ENCODE data around the gene CDH11. TPM values are rescaled to one million over a fixed set of nuclear protein-coding genes. Genes with fewer than 3 reads are reported as not detected.

Gene CDH11
- total and polyA plus RNA-seq, 10 of the 15 experiments (the other 5 are each of a cell fraction or from before 2014, with no cell fraction given): 0.31 to 9.7 (median 0.87) TPM

- TF ChIP-seq NR2C2 (IDR thresholded peaks at IDR 0.05; ENCODE audit: borderline replicate concordance, control insufficient read depth, insufficient read length, low read depth): no peak
- TF ChIP-seq, protein P1, sequence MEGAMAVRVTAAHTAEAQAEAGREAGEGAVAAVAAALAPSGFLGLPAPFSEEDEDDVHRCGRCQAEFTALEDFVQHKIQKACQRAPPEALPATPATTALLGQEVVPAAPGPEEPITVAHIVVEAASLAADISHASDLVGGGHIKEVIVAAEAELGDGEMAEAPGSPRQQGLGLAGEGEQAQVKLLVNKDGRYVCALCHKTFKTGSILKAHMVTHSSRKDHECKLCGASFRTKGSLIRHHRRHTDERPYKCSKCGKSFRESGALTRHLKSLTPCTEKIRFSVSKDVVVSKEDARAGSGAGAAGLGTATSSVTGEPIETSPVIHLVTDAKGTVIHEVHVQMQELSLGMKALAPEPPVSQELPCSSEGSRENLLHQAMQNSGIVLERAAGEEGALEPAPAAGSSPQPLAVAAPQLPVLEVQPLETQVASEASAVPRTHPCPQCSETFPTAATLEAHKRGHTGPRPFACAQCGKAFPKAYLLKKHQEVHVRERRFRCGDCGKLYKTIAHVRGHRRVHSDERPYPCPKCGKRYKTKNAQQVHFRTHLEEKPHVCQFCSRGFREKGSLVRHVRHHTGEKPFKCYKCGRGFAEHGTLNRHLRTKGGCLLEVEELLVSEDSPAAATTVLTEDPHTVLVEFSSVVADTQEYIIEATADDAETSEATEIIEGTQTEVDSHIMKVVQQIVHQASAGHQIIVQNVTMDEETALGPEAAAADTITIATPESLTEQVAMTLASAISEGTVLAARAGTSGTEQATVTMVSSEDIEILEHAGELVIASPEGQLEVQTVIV (IDR thresholded peaks at IDR 0.05; ENCODE audit: borderline replicate concordance, partially characterized antibody): no peak
- TF ChIP-seq NR2F1 (conservative IDR thresholded peaks at IDR 0.05): no peak
- no peak for TF ChIP-seq CHD2 (IDR thresholded peaks at IDR 0.05; ENCODE audit: borderline replicate concordance, low read depth, low read length)
- no peak for TF ChIP-seq EGR1 (IDR thresholded peaks at IDR 0.05; ENCODE audit: borderline replicate concordance in 1 of 2, low read depth in 2 of 2, low read length in 2 of 2)
- no peak for TF ChIP-seq GATAD2B (conservative IDR thresholded peaks at IDR 0.05; ENCODE audit: low read depth)
- no peak for TF ChIP-seq RELB (IDR thresholded peaks at IDR 0.05; ENCODE audit: low read depth)
- TF ChIP-seq, protein P2, sequence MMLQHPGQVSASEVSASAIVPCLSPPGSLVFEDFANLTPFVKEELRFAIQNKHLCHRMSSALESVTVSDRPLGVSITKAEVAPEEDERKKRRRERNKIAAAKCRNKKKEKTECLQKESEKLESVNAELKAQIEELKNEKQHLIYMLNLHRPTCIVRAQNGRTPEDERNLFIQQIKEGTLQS (IDR thresholded peaks at IDR 0.05; ENCODE audit: borderline replicate concordance, extremely low read depth, low read depth, low read length): no peak
- TF ChIP-seq SIN3A (IDR thresholded peaks at IDR 0.05; ENCODE audit: low read depth, low read length): no peak
- no peak for TF ChIP-seq SREBF2 (IDR thresholded peaks at IDR 0.05; ENCODE audit: low read length)
- TF ChIP-seq SMARCA5 (IDR thresholded peaks at IDR 0.05): no peak
Measured at GRCh38 chr16:65099607-65100006, 22.3 kb downstream of the CDH11 start (continued).

Data from GM12878 (cell line).